ENCODE data around the gene DENND4C.
"Not testable (repeated sequence)": the region's sequence is repeated elsewhere in the genome, so short reads cannot be mapped to it uniquely, and the experiment has no call there.

The DENND4C gene

DNA sequence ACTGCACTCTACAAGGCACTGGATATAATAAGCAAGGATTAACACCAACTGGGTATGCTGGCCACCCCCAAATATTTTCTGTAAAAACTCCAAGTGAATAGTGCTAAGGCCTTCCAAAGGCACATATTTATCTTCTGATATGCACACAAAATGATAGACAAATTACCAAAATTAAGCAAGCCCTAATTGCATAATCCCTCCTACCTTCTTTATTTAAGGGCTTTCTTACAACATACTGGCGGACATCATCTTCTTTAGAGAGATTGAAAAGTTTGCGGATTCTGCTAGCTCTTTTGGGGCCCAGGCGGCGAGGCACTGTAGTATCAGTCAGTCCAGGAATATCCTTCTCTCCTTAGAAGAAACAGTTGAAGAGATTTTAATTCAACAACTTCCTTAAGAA is 147.7 kb downstream of the DENND4C start:
- no peak for DNase-seq

GRCh38 chr9:19378647-19379046 is 148.2 kb downstream of the DENND4C start:
- DNase-seq, result no peak

DNA sequence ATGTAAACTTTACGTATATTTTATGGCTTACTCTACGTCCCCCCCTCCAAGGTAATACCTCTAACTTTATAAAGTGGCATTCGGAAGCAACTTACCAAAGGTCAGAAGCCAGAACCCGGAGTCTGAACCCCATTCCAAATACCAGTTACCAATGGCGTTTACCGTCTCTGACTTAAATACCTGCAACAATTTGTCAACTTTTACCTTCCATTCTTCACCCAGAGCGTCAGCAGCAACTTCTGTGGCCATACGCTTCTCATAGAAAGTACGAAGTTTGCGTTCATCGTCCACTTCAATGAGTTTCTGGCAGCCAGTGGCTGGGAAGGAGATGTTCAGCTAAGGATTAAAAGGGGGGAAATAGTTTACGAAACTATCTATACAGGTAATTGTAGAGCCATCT is 148.8 kb downstream of the DENND4C start:
- DNase-seq, result no peak

DNA sequence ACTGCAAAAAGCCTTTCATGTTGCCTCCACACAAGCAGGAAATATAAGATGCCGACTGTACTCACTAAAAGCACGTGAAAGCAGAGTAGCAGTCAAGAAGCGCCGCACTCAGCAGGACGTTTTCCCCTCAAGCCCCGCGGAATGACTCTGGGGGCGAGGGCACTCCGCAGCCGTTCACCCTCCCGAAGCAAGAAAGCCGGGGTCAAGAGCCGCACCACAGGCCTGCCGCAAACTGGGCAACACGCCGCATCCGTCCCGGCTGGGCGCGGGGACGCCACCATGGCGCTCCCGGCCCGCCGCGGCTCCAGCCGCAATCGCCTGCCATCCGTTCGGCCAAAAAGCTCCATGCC is 149.2 kb downstream of the DENND4C start:
- DNase-seq, result no peak

DNA sequence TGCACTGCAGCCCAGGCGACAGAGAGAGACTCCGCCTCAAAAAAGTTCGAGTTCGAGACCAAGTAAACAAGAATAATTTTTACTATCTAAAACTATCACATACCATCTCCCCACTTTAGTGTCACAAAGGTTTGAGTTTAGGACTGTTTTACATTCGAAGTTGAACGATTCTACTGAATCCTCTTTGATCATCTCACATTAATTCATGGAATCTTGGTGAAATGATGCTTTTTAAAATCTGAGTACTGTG is 150.3 kb downstream of the DENND4C start:
- no peak for DNase-seq

GRCh38 chr9:19381656-19382055 is 151.2 kb downstream of the DENND4C start:
- no peak for DNase-seq

- not testable (repeated sequence) for DNase-seq
Measured at GRCh38 chr9:19385212-19385611, 154.7 kb downstream of the DENND4C start.

DNA sequence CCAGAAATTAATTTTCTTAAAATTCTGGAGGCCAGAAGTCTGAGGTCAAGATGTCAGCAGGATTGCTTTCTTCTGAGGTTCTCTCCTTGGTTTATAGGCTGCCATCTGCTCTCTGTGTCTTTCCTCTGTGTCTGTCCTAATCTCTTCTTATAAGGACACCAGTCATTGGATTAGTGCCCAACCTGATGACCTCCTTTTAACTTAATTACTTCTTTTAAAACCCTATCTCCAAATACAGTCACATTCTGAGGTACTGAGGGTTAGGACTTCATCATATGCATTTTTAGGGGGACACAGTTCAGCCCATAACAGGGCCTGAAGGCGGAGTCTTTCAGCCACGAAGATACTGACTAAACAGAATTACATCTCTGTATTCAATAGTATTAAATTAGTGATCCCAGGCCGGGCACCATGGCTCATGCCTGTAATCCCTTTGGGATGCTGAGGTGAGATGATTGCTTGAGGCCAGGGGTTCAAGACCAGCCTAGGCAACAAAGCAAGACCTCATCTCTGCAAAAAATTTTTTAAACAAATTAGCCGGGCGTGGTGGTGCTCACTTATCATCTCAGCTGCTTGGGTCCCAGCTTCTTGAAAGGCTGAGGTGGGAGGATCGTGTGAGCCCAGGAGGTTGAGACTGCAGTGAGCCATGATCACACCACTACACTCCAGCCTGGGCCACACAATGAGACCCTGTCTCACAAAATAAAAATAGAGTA is 155.5 kb downstream of the DENND4C start:
- DNase-seq, result no peak

DNA sequence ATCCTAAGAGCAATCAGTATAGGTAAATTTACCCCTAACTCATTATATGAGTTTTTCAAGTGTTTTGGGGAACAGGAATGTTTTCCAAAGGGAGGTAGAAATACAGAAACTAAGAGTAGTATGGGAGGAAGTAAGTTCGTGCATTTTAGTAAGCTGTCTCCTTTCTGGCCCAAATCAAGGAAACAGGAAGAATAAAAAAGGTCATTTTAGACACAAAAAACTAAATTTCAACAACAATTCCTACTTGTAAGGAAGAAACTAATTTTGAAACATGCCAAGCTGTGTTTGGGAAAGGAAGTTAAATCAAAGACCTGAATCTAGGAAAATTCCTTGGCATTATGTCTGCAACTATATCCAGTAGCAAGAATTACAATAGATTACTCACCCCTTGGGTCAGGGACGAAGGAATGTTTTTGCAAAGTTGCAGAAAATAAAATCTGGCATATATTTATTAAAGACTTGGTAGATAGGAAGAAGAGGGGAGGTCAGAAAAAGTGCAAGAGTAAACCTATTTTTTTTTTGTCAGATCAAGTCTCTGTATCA is 156.1 kb downstream of the DENND4C start:
- DNase-seq, result no peak

GRCh38 chr9:19387317-19387716 is 156.8 kb downstream of the DENND4C start:
- no peak for DNase-seq

DNA sequence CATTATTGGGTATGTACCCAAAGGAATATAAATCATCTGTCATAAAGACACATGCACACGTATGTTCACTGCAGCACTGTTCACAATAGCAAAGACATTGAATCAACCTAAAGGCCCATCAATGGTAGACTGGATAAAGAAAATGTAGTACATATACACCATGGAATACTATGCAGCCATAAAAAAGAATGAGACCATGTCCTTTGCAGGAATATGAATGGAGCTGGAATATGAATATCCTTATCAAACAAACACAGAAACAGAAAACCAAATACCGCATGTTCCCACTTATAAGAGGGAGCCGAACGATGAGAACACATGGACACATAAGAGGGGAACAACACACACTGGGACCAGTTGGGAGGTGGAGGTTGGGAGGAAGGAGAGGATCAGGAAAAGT is 159.0 kb downstream of the DENND4C start:
- DNase-seq, result not testable (repeated sequence)

DNA sequence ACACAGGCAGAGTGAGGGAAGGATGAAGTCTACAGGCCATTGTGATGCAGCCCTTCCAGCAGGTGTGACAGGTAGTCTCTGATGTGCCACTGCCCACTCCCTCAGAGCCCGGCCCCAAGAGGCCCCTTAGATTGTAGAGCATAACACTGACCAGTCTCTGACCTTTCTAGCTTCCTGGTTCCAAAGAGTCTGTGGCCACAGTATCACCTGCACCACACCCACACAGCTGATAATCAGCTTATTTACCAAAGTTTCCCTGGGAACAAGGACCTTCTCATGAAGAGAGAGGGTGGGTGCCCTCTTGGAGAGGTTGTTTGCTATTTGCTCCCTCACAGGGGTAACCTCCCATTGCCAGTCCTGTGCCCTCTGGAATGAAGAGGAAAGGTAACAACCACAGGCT is 167.4 kb downstream of the DENND4C start:
- DNase-seq, result no peak

- not testable (repeated sequence) for DNase-seq
Measured at GRCh38 chr9:19403231-19403630, 172.7 kb downstream of the DENND4C start.

GRCh38 chr9:19404283-19405075 is 174.0 kb downstream of the DENND4C start:
- DNase-seq, result no peak

GRCh38 chr9:19405771-19406170 is 175.3 kb downstream of the DENND4C start:
- no peak for DNase-seq

- DNase-seq, result no peak
Measured at GRCh38 chr9:19408316-19408692, 177.8 kb downstream of the DENND4C start.

GRCh38 chr9:19408693-19409400 is 178.4 kb downstream of the DENND4C start, which contains the start of gene ACER2:
ACER2 (plus strand) TSS chr9:19409009; CDS start chr9:19409085, 76 bp downstream.
- peak; percentile 93 for DNase-seq

- no peak for DNase-seq
Measured at GRCh38 chr9:19409401-19410194, 179.1 kb downstream of the DENND4C start.

DNA sequence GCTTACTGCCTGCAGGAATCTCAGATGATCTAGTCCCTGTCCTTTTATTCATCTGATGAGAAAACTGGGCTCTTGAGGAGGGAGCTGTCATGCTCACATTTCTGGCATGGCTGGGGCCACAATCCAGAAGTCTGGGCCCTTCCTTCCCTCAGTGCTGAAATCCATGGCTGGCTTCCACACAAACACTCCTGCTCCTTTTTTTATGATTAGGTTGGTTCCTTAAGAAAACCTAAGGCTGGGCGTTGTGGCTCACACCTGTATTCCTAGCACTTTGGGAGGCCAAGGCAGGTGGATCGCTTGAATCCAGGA is 179.7 kb downstream of the DENND4C start:
- no peak for DNase-seq

DNA sequence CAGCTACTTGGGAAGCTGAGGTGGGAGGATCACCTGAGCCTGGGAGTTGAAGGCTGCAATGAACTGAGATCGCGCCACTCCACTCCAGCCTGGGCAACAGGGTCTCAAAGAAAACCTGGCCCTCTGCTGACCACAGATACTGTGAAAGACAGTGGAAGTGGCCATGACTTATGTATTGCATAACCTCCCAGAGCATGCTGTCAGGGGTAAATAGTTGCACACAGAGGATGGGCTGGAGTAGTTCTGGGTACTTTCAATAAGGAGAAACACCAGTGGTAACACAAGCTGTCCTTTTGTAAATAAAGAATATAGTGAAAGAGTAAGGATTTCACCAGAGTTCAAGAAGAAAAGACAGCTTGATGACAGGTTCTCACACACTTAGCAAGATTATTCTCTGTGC is 180.1 kb downstream of the DENND4C start:
- DNase-seq, result no peak

DNA sequence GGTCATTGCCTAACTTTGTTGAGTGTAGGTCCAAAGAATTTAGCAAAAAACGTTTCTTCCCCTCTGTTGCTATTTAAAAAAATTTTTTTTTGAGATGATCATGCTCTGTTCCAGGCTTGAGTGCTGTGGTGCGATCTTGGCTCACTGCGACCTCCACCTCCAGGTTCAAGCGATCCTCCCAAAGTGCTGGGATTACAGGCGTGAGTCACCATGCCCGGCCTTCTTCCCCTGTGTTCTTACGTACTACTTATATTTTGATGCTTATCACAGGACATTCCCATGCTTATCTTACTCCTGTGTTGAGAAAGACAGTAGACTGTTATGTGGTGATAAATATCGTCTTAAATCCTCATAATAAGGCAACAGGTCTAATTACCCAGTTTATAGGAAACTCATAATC is 180.8 kb downstream of the DENND4C start:
- DNase-seq, result no peak

DNA sequence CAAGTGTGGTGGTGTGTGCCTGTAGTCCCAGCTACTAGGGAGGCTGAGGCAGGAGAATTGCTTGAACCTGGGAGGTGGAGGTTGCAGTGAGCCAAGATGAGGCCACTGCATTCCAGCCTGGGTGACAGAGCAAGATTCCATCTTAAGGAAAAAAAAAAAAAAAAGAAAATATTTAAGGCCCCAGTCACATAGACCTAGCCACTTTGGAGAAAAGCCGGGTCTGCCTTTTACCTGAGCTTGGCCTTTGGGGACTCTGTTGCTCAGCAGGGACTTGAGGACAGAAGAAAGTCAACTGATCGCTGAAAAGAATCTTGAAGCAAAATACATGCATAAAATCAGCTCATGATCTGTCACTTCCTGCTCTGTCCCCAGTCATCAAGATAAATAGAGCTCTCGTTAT is 183.0 kb downstream of the DENND4C start:
- not testable (repeated sequence) for DNase-seq

- DNase-seq, result no peak
Measured at GRCh38 chr9:19416143-19416542, 185.7 kb downstream of the DENND4C start.
